KOPT-K1 (cell line): ENCODE measurements around the gene CHRNB4.

Source experiments
- H3K27ac ChIP-seq: fragments of 200-600 bp; sonication (generic); 2 replicates; pipeline ENCODE4 v1.5.1; 2016; ENCODE audit warnings: antibody characterized with exemption, mild to moderate bottlenecking, low read depth, low read length; ENCODE audit not compliant: poor library complexity, severe bottlenecking
- H3K36me3 ChIP-seq: fragments of 200-600 bp; sonication (generic); 2 replicates; pipeline ENCODE4 v1.5.1; 2017; ENCODE audit warnings: antibody characterized with exemption, mild to moderate bottlenecking, low read length, moderate library complexity; ENCODE audit not compliant: insufficient read depth
- H3K9me3 ChIP-seq: fragments of 200-600 bp; sonication (generic); 2 replicates; pipeline ENCODE4 v1.5.1; 2017; ENCODE audit warnings: antibody characterized with exemption, low read length, mild to moderate bottlenecking; ENCODE audit not compliant: insufficient read depth, poor library complexity, severe bottlenecking

Gene CHRNB4

GRCh38 chr15:78574944-78575343 lies 66.1 kb downstream of the CHRNB4 start:
- Histone ChIP-seq H3K27ac (no peak overlapping the region), H3K36me3 (no peaks in the 10 kb centered on the region), H3K9me3 (no peaks in the 10 kb centered on the region)
